Astrocyte of the cerebellum (primary cell): ENCODE data around the gene GNAZ.

Experiments used
- DNase-seq: peaks from one replicate; pipeline ENCODE4 v3.0.0-alpha.2; 2011; ENCODE audit warnings: low read depth
- H3K4me3 ChIP-seq: 2 replicates; pipeline ENCODE4 v1.5.1; 2011; ENCODE audit warnings: mild to moderate bottlenecking, low read depth, low read length, moderate library complexity
- in situ Hi-C: cut with HindIII; loops from 2 replicates; pipeline ENCODE4 v1.10.0; 2017; ENCODE audit warnings: low sequenced_read_pairs
- TF ChIP-seq, protein P1 (sequence below): IDR thresholded peaks from 2 replicates; pipeline ENCODE4 v1.5.1; 2012; ENCODE audit warnings: low read length, low read depth, moderate library complexity, mild to moderate bottlenecking; ENCODE audit errors: missing control alignments

Gene GNAZ

DNA sequence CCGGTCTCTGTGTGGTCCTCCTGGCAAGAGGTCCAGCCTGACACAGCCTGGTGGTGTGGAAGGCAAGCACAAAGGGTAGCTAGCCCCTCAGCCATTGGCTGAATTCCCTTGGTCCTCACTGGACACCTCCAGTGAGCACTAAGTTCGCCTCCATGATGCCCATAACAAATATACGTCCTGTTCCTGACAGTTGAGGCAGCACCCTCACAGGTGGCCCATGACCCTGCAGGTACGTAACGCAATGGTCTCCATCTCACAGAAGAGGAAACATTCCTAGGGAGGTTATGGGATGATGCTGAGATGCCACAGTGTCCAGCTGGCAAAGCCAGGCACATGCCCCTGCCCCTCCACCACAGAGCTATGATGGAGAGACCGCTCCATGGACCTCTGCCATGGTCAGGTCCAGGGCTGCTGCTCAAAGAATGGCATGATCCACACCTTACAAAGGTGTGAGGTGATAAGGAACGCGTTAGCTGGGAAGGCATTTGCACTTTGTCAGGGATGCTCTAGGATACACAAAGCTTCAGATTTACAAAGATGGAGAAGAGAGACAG, 1.4 kb upstream of the GNAZ start:
- in situ Hi-C loops, result no loop called here
- DNase-seq, result no peak
- H3K4me3 ChIP-seq, result no peak overlapping the region
- TF ChIP-seq, protein P1, sequence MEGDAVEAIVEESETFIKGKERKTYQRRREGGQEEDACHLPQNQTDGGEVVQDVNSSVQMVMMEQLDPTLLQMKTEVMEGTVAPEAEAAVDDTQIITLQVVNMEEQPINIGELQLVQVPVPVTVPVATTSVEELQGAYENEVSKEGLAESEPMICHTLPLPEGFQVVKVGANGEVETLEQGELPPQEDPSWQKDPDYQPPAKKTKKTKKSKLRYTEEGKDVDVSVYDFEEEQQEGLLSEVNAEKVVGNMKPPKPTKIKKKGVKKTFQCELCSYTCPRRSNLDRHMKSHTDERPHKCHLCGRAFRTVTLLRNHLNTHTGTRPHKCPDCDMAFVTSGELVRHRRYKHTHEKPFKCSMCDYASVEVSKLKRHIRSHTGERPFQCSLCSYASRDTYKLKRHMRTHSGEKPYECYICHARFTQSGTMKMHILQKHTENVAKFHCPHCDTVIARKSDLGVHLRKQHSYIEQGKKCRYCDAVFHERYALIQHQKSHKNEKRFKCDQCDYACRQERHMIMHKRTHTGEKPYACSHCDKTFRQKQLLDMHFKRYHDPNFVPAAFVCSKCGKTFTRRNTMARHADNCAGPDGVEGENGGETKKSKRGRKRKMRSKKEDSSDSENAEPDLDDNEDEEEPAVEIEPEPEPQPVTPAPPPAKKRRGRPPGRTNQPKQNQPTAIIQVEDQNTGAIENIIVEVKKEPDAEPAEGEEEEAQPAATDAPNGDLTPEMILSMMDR, result no peak

DNA sequence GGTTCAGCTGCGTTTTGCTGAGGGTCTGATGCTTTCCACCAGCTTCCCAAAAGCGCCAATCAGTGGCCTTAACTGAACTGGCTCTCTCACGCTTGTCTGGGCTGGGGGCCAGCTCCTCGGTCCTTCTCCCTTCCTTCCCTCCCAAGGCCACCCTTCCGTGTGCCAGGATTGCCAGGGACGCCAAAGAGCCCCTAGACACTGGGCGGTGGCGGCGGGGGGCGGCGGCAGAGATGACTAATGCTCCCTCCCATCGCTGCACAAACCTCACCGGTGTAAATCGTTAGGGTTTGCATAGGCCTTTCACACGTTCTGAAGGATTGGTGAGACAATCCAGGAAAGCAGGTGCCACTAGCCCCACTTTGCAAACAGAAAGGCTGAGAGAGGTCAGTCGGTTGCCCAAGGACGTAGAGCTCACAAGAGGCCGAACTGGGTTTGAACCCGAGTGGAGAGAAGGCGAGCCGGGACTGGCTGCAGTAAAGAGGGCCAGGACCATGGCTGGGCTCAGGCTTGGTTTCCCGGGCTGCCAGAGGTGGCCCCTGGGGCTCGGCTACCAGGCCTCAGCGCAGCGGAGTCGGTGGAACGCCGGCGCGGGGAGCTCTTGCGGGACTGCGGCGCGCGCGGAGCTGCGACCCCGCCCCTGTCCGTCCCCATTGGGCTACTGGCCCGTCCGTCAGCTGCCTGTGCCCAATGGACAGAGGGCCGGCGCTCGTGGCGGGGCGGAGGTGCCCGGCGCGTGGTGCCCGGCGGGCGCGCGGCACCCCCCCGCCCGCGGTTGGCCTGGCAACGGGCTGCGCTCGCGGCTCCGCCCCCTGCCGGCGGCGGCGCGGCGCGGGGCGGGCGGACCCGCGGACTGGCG, 589 bp upstream of the GNAZ start:
- H3K4me3 ChIP-seq, result peak overlapping the region; percentile 50
- peak; percentile 40 for DNase-seq
- TF ChIP-seq, protein P1, result no peak
- in situ Hi-C loops, result no loop called here

DNA sequence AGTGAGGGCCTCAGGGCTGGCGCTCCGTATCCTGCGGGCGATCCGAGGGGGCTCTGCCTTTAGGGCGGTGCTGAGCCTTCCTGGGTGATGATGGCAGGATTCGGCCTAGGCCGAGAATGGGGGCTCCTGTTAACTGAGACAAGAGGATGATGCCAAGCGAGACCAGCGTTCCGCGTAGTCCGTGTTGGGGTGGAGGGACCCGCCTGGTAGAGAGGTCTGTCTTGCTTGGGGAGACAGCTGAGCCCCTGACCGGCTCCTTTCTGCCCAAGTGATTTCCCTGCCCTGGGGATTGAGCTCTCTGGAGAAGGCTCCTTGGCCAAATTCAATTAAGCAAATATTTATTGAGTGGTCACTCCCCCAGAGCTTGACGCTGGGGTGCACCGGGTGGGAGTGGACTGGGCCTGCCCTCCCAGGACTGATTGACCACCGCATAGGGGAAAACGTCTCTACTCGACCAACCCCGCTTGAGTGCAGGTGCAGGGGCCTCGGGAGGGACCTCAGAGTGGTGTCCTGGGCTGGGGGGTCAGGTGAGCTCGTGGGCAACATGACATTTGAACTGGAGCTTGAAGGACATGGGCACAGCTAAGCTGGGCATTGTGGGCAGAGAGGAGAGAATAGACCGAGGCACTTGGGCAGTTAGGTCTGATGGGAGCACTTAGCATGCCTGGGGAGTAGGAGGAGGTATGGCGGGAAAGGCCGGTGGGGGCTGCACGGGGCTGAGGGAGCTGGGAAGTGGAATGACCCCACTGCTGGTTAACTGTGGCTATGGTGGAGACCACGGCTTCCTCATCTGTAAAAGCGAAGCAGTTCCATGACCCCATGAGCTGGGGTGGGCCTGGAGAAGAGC, 1.1 kb downstream of the GNAZ start:
- TF ChIP-seq, protein P1, result no peak
- peak overlapping the region; percentile 49 for H3K4me3 ChIP-seq
- in situ Hi-C loops, result no loop called here
- DNase-seq, result no peak

DNA sequence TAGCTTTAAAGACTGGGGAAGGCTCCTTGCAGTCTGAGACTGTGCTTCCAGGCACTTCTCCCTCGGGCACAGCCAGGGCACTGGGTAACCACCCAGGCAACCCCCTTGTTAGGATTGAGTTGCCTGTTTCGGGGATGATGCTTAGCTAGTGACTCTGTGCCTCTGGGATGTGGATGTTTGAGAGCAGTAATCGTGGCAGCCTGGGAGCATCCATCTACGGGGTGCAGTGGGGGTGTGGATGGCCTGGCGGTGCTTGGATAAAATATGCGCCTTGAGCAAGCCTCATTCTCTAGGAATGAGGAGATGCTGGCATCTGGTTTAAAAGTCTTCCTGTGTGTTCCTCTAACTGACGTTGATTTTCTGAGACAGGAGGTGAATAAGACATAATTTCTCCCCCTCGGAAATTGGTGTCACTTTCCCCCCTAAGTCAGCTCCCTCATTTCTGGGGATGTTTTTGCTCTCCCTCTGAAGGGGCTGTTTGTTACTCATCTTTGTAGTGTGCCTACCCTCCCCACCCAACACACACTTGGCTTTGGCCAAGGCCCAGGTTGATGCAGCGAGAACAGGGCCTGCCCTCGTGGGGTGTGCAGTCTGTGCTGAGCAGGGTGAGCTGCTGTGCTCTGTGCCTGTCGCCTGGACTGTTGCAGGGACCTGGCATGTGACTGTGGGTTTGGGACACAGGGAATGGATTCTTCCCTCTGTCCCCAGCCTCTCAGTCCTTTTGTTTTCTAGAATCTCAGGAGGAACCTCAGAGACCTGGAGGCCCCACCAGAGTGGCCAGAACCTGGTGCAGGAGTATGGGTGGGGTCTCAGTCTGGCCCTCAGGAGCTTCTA, 2.0 kb downstream of the GNAZ start:
- in situ Hi-C loops, result no loop called here
- no peak for DNase-seq
- TF ChIP-seq, protein P1, result no peak
- H3K4me3 ChIP-seq, result no peak overlapping the region

DNA sequence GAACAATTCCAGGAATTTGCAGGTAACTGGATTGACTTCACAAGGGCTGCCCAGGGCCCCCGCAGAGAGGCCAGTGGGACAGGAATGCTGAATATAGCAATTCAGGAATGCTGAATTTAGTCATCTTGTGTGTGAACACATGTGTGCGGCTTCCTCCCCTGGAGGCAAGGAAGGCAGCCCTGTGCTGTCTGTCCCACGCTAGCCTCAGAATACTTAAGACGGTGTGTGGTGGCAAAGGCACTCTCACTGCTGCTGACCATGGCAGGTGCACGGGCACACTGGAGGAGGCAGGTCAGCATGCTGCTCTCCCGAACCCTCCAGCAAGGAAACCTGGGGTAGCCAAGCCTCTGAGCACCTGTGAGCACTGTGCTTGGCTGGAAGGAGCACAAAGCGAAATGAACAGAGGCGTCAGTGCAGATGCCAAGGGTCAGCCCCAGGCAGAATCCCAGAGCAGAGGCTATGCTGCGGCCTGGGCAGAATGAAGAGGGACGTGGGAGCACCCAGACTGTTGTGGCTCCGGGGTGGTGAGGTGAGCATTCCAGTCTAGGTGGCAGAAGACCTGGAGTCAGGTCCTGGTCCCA, 2.7 kb downstream of the GNAZ start:
- in situ Hi-C loops, result no loop called here
- H3K4me3 ChIP-seq, result no peak overlapping the region
- DNase-seq, result no peak
- TF ChIP-seq, protein P1, result no peak
